ENCODE measurements around the gene KIF5C. TPM values are rescaled to one million over a fixed set of nuclear protein-coding genes. Genes with fewer than 3 reads are reported as not detected.
A peak's percentile ranks its signal among the peaks of the same experiment; 100 is the strongest.

Gene KIF5C
- total and polyA plus RNA-seq, 2 donors (not counting 1 experiment from before 2014, with no cell fraction given): 0.09 to 0.17 TPM

DNA sequence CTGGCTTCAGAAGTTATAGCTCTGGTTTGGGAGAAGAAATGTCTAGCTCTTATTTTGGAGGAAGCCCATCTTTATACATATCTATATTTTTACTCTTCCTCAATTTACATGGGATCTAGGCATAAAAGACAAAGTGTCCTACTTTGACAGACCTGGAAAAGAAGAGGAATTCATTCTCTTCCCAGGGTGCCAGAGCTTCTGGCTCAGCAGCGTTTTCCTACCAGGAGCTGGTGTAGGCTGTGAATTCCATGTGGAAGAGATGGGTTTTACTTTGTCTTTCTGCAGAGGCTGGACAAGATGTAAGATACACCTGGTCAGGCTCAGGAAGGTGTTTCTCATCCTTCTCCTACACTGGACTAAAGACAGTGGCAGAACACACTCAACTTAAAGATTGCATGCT, 113.3 kb downstream of the KIF5C start:
- Histone ChIP-seq H4K20me1 (ENCODE audit: control insufficient read depth, extremely low read depth, insufficient read depth, low read length) (no peaks in the 10 kb centered on the region), H3K36me3 (ENCODE audit: control insufficient read depth, insufficient read depth, low read length) (no peaks in the 10 kb centered on the region), H3K9ac (ENCODE audit: insufficient read depth, low read length) (no peak overlapping the region), H3K9me3 (ENCODE audit: control insufficient read depth, insufficient read depth, low read depth, low read length) (no peaks in the 10 kb centered on the region), H3K4me2 (ENCODE audit: extremely low read depth, insufficient read depth, low read length) (no peak overlapping the region), H3K4me1 (ENCODE audit: control insufficient read depth, extremely low read depth, insufficient read depth, low read length) (no peaks in the 10 kb centered on the region), H3K27ac (ENCODE audit: insufficient read depth, low read length) (no peak overlapping the region), H3K4me3 (replicated peaks in 1 of 4; ENCODE audit: control extremely low read depth in 1 of 4, insufficient read depth in 1 of 4, low read depth in 3 of 4, low read length in 4 of 4) (no peak overlapping the region), H3K79me2 (ENCODE audit: control insufficient read depth, insufficient read depth, low read length) (no peaks in the 10 kb centered on the region), H2AFZ (ENCODE audit: low read length) (no peak overlapping the region), H3K27me3 (ENCODE audit: control insufficient read depth, insufficient read depth, low read length) (no peaks in the 10 kb centered on the region)
- no peak for DNase-seq (ENCODE audit: low read depth in 2 of 2)
- TF ChIP-seq, protein P1, sequence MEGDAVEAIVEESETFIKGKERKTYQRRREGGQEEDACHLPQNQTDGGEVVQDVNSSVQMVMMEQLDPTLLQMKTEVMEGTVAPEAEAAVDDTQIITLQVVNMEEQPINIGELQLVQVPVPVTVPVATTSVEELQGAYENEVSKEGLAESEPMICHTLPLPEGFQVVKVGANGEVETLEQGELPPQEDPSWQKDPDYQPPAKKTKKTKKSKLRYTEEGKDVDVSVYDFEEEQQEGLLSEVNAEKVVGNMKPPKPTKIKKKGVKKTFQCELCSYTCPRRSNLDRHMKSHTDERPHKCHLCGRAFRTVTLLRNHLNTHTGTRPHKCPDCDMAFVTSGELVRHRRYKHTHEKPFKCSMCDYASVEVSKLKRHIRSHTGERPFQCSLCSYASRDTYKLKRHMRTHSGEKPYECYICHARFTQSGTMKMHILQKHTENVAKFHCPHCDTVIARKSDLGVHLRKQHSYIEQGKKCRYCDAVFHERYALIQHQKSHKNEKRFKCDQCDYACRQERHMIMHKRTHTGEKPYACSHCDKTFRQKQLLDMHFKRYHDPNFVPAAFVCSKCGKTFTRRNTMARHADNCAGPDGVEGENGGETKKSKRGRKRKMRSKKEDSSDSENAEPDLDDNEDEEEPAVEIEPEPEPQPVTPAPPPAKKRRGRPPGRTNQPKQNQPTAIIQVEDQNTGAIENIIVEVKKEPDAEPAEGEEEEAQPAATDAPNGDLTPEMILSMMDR (conservative IDR thresholded peaks at IDR 0.05 in 1 of 2, IDR thresholded peaks at IDR 0.05 in 1 of 2; ENCODE audit: low read depth in 1 of 2, low read length in 2 of 2): no peak
- TF ChIP-seq EZH2 (IDR thresholded peaks at IDR 0.05; ENCODE audit: low read length, missing control alignments): no peak

DNA sequence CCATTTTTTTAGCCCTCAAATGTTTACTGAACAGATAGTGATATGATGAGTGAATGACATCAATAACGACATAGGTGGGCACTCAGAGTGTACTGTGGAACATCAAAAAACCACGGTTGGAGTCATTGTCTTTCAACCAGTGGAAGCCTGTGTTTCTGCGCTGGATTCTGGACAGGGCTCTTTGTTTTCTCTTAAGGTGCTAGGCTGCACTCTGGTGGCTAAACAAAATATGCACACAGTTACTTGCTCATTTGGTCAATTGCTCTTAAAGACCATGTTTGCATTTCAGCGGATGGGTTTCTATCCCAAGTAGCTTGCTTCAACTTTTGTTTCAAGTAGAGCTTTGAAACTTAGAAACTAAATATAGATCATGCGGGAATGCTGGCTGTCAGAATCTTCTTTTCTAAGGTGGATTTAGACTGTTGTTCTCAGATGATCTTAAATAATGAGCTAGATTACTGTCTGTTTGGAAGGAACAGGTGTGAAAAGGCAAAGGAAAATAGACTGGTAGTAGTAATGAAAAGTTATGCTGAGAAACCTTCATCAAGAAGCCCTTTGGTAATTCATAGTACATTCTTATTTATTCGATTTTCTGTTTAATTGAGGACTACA, 115.0 kb downstream of the KIF5C start:
- Histone ChIP-seq H3K4me1 (ENCODE audit: control insufficient read depth, extremely low read depth, insufficient read depth, low read length) (no peaks in the 10 kb centered on the region), H3K9ac (ENCODE audit: insufficient read depth, low read length) (no peak overlapping the region), H3K36me3 (ENCODE audit: control insufficient read depth, insufficient read depth, low read length) (no peaks in the 10 kb centered on the region), H3K4me3 (replicated peaks in 1 of 4; ENCODE audit: control extremely low read depth in 1 of 4, insufficient read depth in 1 of 4, low read depth in 3 of 4, low read length in 4 of 4) (no peak overlapping the region), H3K27me3 (ENCODE audit: control insufficient read depth, insufficient read depth, low read length) (no peaks in the 10 kb centered on the region), H4K20me1 (ENCODE audit: control insufficient read depth, extremely low read depth, insufficient read depth, low read length) (no peaks in the 10 kb centered on the region), H2AFZ (ENCODE audit: low read length) (no peak overlapping the region), H3K4me2 (ENCODE audit: extremely low read depth, insufficient read depth, low read length) (no peak overlapping the region), H3K79me2 (ENCODE audit: control insufficient read depth, insufficient read depth, low read length) (no peaks in the 10 kb centered on the region), H3K27ac (ENCODE audit: insufficient read depth, low read length) (no peak overlapping the region), H3K9me3 (ENCODE audit: control insufficient read depth, insufficient read depth, low read depth, low read length) (no peaks in the 10 kb centered on the region)
- DNase-seq (ENCODE audit: low read depth in 2 of 2): peak; percentile 79 to 85
- no peak for TF ChIP-seq EZH2 (IDR thresholded peaks at IDR 0.05; ENCODE audit: low read length, missing control alignments)
- TF ChIP-seq, protein P1 (conservative IDR thresholded peaks at IDR 0.05 in 1 of 2, IDR thresholded peaks at IDR 0.05 in 1 of 2; ENCODE audit: low read depth in 1 of 2, low read length in 2 of 2): peak; percentile 70 to 79

DNA sequence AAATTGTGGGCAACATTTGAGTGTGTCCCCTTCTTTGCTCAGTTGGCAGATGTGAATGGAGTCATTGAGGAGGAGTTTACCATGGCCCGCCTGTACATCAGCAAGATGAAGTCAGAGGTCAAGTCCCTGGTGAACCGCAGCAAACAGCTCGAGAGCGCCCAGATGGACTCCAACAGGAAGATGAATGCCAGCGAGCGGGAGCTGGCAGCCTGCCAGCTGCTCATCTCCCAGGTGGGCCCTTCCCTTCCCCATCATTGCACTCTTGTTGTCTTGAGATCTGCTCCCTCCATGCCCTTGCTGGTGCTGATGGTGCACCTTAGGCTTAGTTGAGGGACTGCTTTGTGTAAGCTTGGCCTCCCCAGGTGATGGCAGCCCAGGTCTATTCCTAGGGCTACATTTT, 115.9 kb downstream of the KIF5C start:
- TF ChIP-seq EZH2 (IDR thresholded peaks at IDR 0.05; ENCODE audit: low read length, missing control alignments): no peak
- TF ChIP-seq, protein P1 (conservative IDR thresholded peaks at IDR 0.05 in 1 of 2, IDR thresholded peaks at IDR 0.05 in 1 of 2; ENCODE audit: low read depth in 1 of 2, low read length in 2 of 2): no peak
- DNase-seq (ENCODE audit: low read depth in 2 of 2): no peak
- H3K27me3 ChIP-seq (ENCODE audit: control insufficient read depth, insufficient read depth, low read length): no peaks in the 10 kb centered on the region

More for the DNA sequence above, 115.9 kb downstream of the KIF5C start:
- Histone ChIP-seq H3K27ac (ENCODE audit: insufficient read depth, low read length) (no peak overlapping the region), H3K79me2 (ENCODE audit: control insufficient read depth, insufficient read depth, low read length) (no peaks in the 10 kb centered on the region), H3K36me3 (ENCODE audit: control insufficient read depth, insufficient read depth, low read length) (no peaks in the 10 kb centered on the region), H3K9me3 (ENCODE audit: control insufficient read depth, insufficient read depth, low read depth, low read length) (no peaks in the 10 kb centered on the region), H2AFZ (ENCODE audit: low read length) (no peak overlapping the region), H3K9ac (ENCODE audit: insufficient read depth, low read length) (no peak overlapping the region), H3K4me1 (ENCODE audit: control insufficient read depth, extremely low read depth, insufficient read depth, low read length) (no peaks in the 10 kb centered on the region), H4K20me1 (ENCODE audit: control insufficient read depth, extremely low read depth, insufficient read depth, low read length) (no peaks in the 10 kb centered on the region), H3K4me3 (replicated peaks in 1 of 4; ENCODE audit: control extremely low read depth in 1 of 4, insufficient read depth in 1 of 4, low read depth in 3 of 4, low read length in 4 of 4) (no peak overlapping the region), H3K4me2 (ENCODE audit: extremely low read depth, insufficient read depth, low read length) (no peak overlapping the region)

All from fibroblast of lung (primary cell).